H9 (cell line): ENCODE data around the gene TTC17. TPM values are rescaled to one million over a fixed set of nuclear protein-coding genes. Genes with fewer than 3 reads are reported as not detected.
"Not testable (repeated sequence)": the region's sequence is repeated elsewhere in the genome, so short reads cannot be mapped to it uniquely, and the experiment has no call there.

Source experiments
- DNase-seq: peaks from one replicate; pipeline ENCODE4 v3.0.0-alpha.2; 2017
- H2AFZ ChIP-seq: one replicate; pipeline ENCODE4 v1.6.1; 2013; ENCODE audit warnings: mild to moderate bottlenecking, low read length, control low read depth, moderate library complexity
- H2AK5ac ChIP-seq: 2 replicates; pipeline ENCODE4 v1.6.1; 2013; ENCODE audit warnings: low read length, control low read depth, mixed read lengths; ENCODE audit not compliant: insufficient read length
- H2BK120ac ChIP-seq: one replicate; pipeline ENCODE4 v1.6.1; 2013; ENCODE audit warnings: low read depth, mild to moderate bottlenecking, low read length, control low read depth, inconsistent platforms; ENCODE audit not compliant: poor library complexity, severe bottlenecking
- H2BK12ac ChIP-seq: 2 replicates; pipeline ENCODE4 v1.6.1; 2013; ENCODE audit warnings: low read length, control low read depth, mixed read lengths, low read depth; ENCODE audit not compliant: insufficient read length
- H2BK15ac ChIP-seq: 2 replicates; pipeline ENCODE4 v1.6.1; 2013; ENCODE audit warnings: low read depth, low read length, control low read depth
- H2BK20ac ChIP-seq: one replicate; pipeline ENCODE4 v1.6.1; 2013; ENCODE audit warnings: low read depth, mild to moderate bottlenecking, low read length, control low read depth, inconsistent platforms; ENCODE audit not compliant: poor library complexity, severe bottlenecking
- H2BK5ac ChIP-seq: 2 replicates; pipeline ENCODE4 v1.6.1; 2013; ENCODE audit warnings: low read length, control low read depth, mixed read lengths; ENCODE audit not compliant: insufficient read length
- H3K14ac ChIP-seq: 2 replicates; pipeline ENCODE4 v1.6.1; 2013; ENCODE audit warnings: low read length, control low read depth; ENCODE audit not compliant: insufficient read depth
- H3K18ac ChIP-seq: 2 replicates; pipeline ENCODE4 v1.6.1; 2013; ENCODE audit warnings: low read depth, mild to moderate bottlenecking, mixed read lengths, low read length, control low read depth; ENCODE audit not compliant: insufficient read length
- H3K23ac ChIP-seq: 2 replicates; pipeline ENCODE4 v1.6.1; 2013; ENCODE audit warnings: low read length, control low read depth, mixed read lengths, low read depth; ENCODE audit not compliant: insufficient read length
- H3K23me2 ChIP-seq: 2 replicates; pipeline ENCODE4 v1.6.1; 2013; ENCODE audit warnings: low read depth, mild to moderate bottlenecking, mixed read lengths, low read length, control low read depth; ENCODE audit not compliant: insufficient read length, poor library complexity, severe bottlenecking
- H3K27ac ChIP-seq: 2 replicates; pipeline ENCODE4 v1.5.1; 2013; ENCODE audit warnings: low read length, control low read depth, mixed read lengths, low read depth; ENCODE audit not compliant: insufficient read length
- H3K27me3 ChIP-seq: 2 replicates; pipeline ENCODE4 v1.6.1; 2013; ENCODE audit warnings: low read length, control low read depth, inconsistent platforms; ENCODE audit not compliant: insufficient read depth
- H3K4ac ChIP-seq: 2 replicates; pipeline ENCODE4 v1.6.1; 2013; ENCODE audit warnings: low read depth, mild to moderate bottlenecking, control low read depth, inconsistent platforms, low read length, moderate library complexity
- H3K4me1 ChIP-seq: 2 replicates; pipeline ENCODE4 v1.6.1; 2013; ENCODE audit warnings: low read length, control low read depth, inconsistent platforms; ENCODE audit not compliant: insufficient read depth
- H3K4me2 ChIP-seq: 2 replicates; pipeline ENCODE4 v1.6.1; 2013; ENCODE audit warnings: low read length, control low read depth, mixed read lengths; ENCODE audit not compliant: insufficient read length, insufficient read depth
- H3K56ac ChIP-seq: 2 replicates; pipeline ENCODE4 v1.6.1; 2013; ENCODE audit warnings: low read depth, mild to moderate bottlenecking, mixed read lengths, low read length, control low read depth; ENCODE audit not compliant: insufficient read length
- H3K79me1 ChIP-seq: 2 replicates; pipeline ENCODE4 v1.6.1; 2013; ENCODE audit warnings: low read depth, mild to moderate bottlenecking, moderate library complexity, low read length, control low read depth, inconsistent platforms; ENCODE audit not compliant: insufficient read depth, poor library complexity, severe bottlenecking
- H3K79me2 ChIP-seq: 2 replicates; pipeline ENCODE4 v1.6.1; 2013; ENCODE audit warnings: low read length, control low read depth, inconsistent platforms; ENCODE audit not compliant: insufficient read depth
- H3K9ac ChIP-seq: 2 replicates; pipeline ENCODE4 v1.6.1; 2013; ENCODE audit warnings: low read length, control low read depth, mixed read lengths; ENCODE audit not compliant: insufficient read length; ENCODE audit errors: extremely low read depth
- H3K9me3 ChIP-seq: one replicate; pipeline ENCODE4 v1.6.1; 2013; ENCODE audit warnings: low read depth, low read length, inconsistent platforms; ENCODE audit not compliant: control insufficient read depth
- H3T11ph ChIP-seq: one replicate; pipeline ENCODE4 v1.6.1; 2013; ENCODE audit warnings: mild to moderate bottlenecking, low read length, control low read depth, inconsistent platforms
- H4K20me1 ChIP-seq: one replicate; pipeline ENCODE4 v1.6.1; 2013; ENCODE audit not compliant: control insufficient read depth, insufficient read length, insufficient read depth
- H4K5ac ChIP-seq: 2 replicates; pipeline ENCODE4 v1.6.1; 2013; ENCODE audit warnings: low read depth, mild to moderate bottlenecking, mixed read lengths, low read length, control low read depth; ENCODE audit not compliant: insufficient read length
- H4K8ac ChIP-seq: replicated peaks from 2 replicates; pipeline ENCODE4 v1.6.1; 2013; ENCODE audit warnings: low read length, control low read depth, mixed read lengths, low read depth; ENCODE audit not compliant: insufficient read length
- H4K91ac ChIP-seq: 2 replicates; pipeline ENCODE4 v1.6.1; 2013; ENCODE audit warnings: low read depth, mild to moderate bottlenecking, moderate library complexity, mixed read lengths, low read length, control low read depth; ENCODE audit not compliant: insufficient read length
- H3K27ac Mint-ChIP-seq, 3 experiments: 2 replicates in 2 of 3; 3 replicates in 1 of 3; pipeline ENCODE4 v1.8.0; 2020 to 2021; ENCODE audit warnings: mixed read lengths in 3 of 3, mild to moderate bottlenecking in 1 of 3, moderate library complexity in 1 of 3
- H3K27me3 Mint-ChIP-seq: 2 replicates; pipeline ENCODE4 v1.8.0; 2021; ENCODE audit warnings: low read depth, mild to moderate bottlenecking, moderate library complexity, mixed read lengths
- H3K36me3 Mint-ChIP-seq, 3 experiments: 2 replicates in 2 of 3; 3 replicates in 1 of 3; pipeline ENCODE4 v1.8.0; 2020 to 2021; ENCODE audit warnings: low read depth in 3 of 3, mixed read lengths in 3 of 3; ENCODE audit not compliant: insufficient read depth in 1 of 3
- H3K4me1 Mint-ChIP-seq, 2 experiments: 2 replicates each; pipeline ENCODE4 v1.8.0; 2020; ENCODE audit warnings: mixed read lengths in 2 of 2
- H3K4me3 Mint-ChIP-seq, 2 experiments: 2 replicates in 1 of 2; 3 replicates in 1 of 2; pipeline ENCODE4 v1.8.0; 2020 to 2021; ENCODE audit warnings: mild to moderate bottlenecking in 2 of 2, mixed read lengths in 2 of 2, moderate library complexity in 1 of 2
- H3K9me3 Mint-ChIP-seq, 2 experiments: 2 replicates in 1 of 2; 3 replicates in 1 of 2; pipeline ENCODE4 v1.8.0; 2020; ENCODE audit warnings: mild to moderate bottlenecking in 2 of 2, mixed read lengths in 2 of 2, moderate library complexity in 1 of 2
- WGBS: extraction: QIAGEN DNeasy Blood & Tissue Kit; methylation state at CpG from one replicate; pipeline ENCODE4 v1.1.7; 2013; ENCODE audit warnings: missing lambda C conversion rate, low lambda C conversion rate, mixed read lengths; ENCODE audit not compliant: insufficient read length; ENCODE audit errors: extremely low coverage; 5-methylcytosine and 5-hydroxymethylcytosine counted together
- total RNA-seq: library from RNA; stranded (reverse); gene quantifications from 2 replicates; pipeline ENCODE4 v1.2.1, GENCODE V29; 2021
- TF ChIP-seq, protein P1 (sequence below): fragments of 200-600 bp; sonication (generic); conservative IDR thresholded peaks from 3 replicates; pipeline ENCODE4 v1.8.0; 2021; ENCODE audit warnings: antibody characterized with exemption, mild to moderate bottlenecking

TTC17 gene
- total RNA-seq, 1 experiment from 2014 or later: 68.5 TPM

DNA sequence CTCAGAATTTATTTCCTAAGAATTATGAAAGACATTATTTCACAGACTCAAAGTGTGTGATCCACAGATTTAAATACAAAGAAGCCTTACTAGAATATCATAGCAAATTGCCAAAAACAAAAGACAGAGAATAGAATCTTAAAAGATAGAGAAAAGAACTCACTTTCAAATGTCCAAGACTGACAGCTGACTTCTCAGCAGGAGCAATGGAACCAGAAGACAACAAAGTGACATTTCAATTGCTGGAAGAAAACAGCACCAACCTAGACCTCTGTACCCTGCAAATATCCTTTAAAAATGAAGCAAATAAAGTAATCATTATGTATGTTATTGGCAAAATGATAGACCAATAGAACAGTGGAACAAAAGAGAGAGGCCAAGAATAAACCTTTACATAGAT is 109.2 kb downstream of the TTC17 start:
- no peaks in the 10 kb centered on the region for H4K20me1 ChIP-seq
- no peak overlapping the region for H3K14ac ChIP-seq
- no peak overlapping the region for H2BK15ac ChIP-seq
- no peak overlapping the region for H3K27ac Mint-ChIP-seq
- H2BK5ac ChIP-seq: no peak overlapping the region
- H3K56ac ChIP-seq: no peak overlapping the region
- H3T11ph ChIP-seq: no peak overlapping the region
- no peak overlapping the region for H2AK5ac ChIP-seq
- no peak overlapping the region for H3K23ac ChIP-seq
- no peaks in the 10 kb centered on the region for H3K79me1 ChIP-seq
- H3K36me3 Mint-ChIP-seq: peaks cover 59 to 83% (median 68%) of the 10 kb centered on the region in 3 experiments
- H3K27me3 Mint-ChIP-seq: no peaks in the 10 kb centered on the region; the same call in 1 of the 2 replicates
- H3K9ac ChIP-seq: no peak overlapping the region
- H3K4ac ChIP-seq: no peak overlapping the region
- peaks cover 23 to 36% of the 10 kb centered on the region in 2 experiments for H3K9me3 Mint-ChIP-seq
- H3K27me3 ChIP-seq: no peaks in the 10 kb centered on the region
- H3K4me3 Mint-ChIP-seq: no peak overlapping the region
- no peak overlapping the region for H3K18ac ChIP-seq
- H3K4me1 Mint-ChIP-seq: no peaks in the 10 kb centered on the region
- H4K5ac ChIP-seq: no peak overlapping the region
- DNase-seq: no peak
- H4K91ac ChIP-seq: no peak overlapping the region
- no peak overlapping the region for H4K8ac ChIP-seq
- H2BK120ac ChIP-seq: no peak overlapping the region
- TF ChIP-seq, protein P1, sequence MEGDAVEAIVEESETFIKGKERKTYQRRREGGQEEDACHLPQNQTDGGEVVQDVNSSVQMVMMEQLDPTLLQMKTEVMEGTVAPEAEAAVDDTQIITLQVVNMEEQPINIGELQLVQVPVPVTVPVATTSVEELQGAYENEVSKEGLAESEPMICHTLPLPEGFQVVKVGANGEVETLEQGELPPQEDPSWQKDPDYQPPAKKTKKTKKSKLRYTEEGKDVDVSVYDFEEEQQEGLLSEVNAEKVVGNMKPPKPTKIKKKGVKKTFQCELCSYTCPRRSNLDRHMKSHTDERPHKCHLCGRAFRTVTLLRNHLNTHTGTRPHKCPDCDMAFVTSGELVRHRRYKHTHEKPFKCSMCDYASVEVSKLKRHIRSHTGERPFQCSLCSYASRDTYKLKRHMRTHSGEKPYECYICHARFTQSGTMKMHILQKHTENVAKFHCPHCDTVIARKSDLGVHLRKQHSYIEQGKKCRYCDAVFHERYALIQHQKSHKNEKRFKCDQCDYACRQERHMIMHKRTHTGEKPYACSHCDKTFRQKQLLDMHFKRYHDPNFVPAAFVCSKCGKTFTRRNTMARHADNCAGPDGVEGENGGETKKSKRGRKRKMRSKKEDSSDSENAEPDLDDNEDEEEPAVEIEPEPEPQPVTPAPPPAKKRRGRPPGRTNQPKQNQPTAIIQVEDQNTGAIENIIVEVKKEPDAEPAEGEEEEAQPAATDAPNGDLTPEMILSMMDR: no peak
- no peak overlapping the region for H2BK20ac ChIP-seq
- H3K79me2 ChIP-seq: no peaks in the 10 kb centered on the region; the same call in 1 of the 2 replicates
- H3K23me2 ChIP-seq: no peaks in the 10 kb centered on the region
- H3K4me1 ChIP-seq: no peaks in the 10 kb centered on the region
- H2AFZ ChIP-seq: no peak overlapping the region
- no peak overlapping the region for H3K4me2 ChIP-seq
- no peak overlapping the region for H3K27ac ChIP-seq
- H3K9me3 ChIP-seq: no peaks in the 10 kb centered on the region
- H2BK12ac ChIP-seq: no peak overlapping the region

DNA sequence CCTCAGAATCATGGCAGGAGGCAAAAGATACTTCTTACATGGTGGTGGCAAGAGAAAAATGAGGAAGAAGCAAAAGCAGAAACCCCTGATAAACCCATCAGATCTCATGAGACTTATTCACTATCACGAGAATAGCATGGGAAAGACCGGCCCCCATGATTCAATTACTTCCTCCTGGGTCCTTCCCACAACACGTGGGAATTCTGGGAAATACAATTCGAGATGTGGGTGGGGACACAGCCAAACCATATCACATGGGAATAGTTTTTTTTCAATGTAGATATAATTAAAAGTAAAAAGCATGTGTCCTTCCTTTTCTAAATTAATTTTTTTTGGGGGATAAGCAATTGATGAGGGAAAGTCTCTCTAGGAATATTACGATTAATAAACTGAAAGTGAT is 118.8 kb downstream of the TTC17 start:
- not testable (repeated sequence) for H3K79me1 ChIP-seq, H3K79me2 ChIP-seq, H3K9ac ChIP-seq, H3K23me2 ChIP-seq, H2BK12ac ChIP-seq, H2AFZ ChIP-seq, H2AK5ac ChIP-seq, H3K4me2 ChIP-seq, H3K4me1 Mint-ChIP-seq, H2BK120ac ChIP-seq, H3T11ph ChIP-seq, H3K14ac ChIP-seq, H3K27me3 Mint-ChIP-seq, H3K4me1 ChIP-seq, H2BK15ac ChIP-seq, H4K91ac ChIP-seq, H3K18ac ChIP-seq, H3K23ac ChIP-seq, DNase-seq, H4K5ac ChIP-seq, H4K20me1 ChIP-seq, H4K8ac ChIP-seq, H3K56ac ChIP-seq, H2BK20ac ChIP-seq, H3K27ac ChIP-seq, H3K27ac Mint-ChIP-seq, H3K27me3 ChIP-seq, H3K4ac ChIP-seq, H3K4me3 Mint-ChIP-seq, H2BK5ac ChIP-seq
- Mint-ChIP-seq H3K36me3 (peaks cover 62 to 72% (median 63%) of the 10 kb centered on the region in 3 experiments), H3K9me3 (peaks cover 39 to 46% of the 10 kb centered on the region in 2 experiments)
- no CpG with 5 or more reads among the region's 5 CpGs for WGBS
- peaks cover 13% of the 10 kb centered on the region for H3K9me3 ChIP-seq
